Endothelial cell of umbilical vein (primary cell): ENCODE results near the gene SLC30A7. TPM values are rescaled to one million over a fixed set of nuclear protein-coding genes. Genes with fewer than 3 reads are reported as not detected.

Experiments
- BruUV-seq: library from RNA; stranded (reverse); fragments of 400-500 nt; replicated peaks from 2 replicates; lab custom pipeline; 2021; lab: Mats Ljungman, UMichigan
- CTCF ChIA-PET: fragments of 300-600, 350-600 bp; sonication (Branson Sonifier 250); formaldehyde crosslinking; loops from one replicate; lab custom pipeline; 2021; ENCODE audit warnings: antibody characterized with exemption, inconsistent platforms; lab: Charles Lee
- POLR2A ChIA-PET: fragments of 300-600, 350-600 bp; sonication (Branson Sonifier 250); formaldehyde crosslinking; loops from one replicate; lab custom pipeline; 2021; ENCODE audit warnings: antibody characterized with exemption, inconsistent platforms; lab: Charles Lee
- DNase-seq: peaks from one replicate; pipeline ENCODE4 v3.0.0-alpha.2; 2011; ENCODE audit warnings: low read depth, low spot score
- FAIRE-seq: peaks from 2 replicates; lab custom pipeline; 2011; peaks lifted over from hg19 to GRCh38; lab: Jason Lieb, UNC
- H2AFZ ChIP-seq: 2 replicates; pipeline ENCODE4 v1.6.0; 2012; ENCODE audit warnings: low read depth, low read length, control low read depth, inconsistent platforms
- H3K27ac ChIP-seq: 2 replicates; pipeline ENCODE4 v1.5.1; 2011; ENCODE audit warnings: low read depth, mild to moderate bottlenecking, control low read depth, low read length, moderate library complexity; ENCODE audit not compliant: insufficient read depth
- H3K27me3 ChIP-seq, 2 experiments: 2 replicates each; pipeline versions ENCODE4 v1.6.0 to v1.6.1; 2011; ENCODE audit warnings: low read length in 2 of 2, mixed read lengths in 1 of 2; ENCODE audit not compliant: control insufficient read depth in 2 of 2, insufficient read depth in 2 of 2
- H3K36me3 ChIP-seq, 2 experiments: 2 replicates in 1 of 2; 3 replicates in 1 of 2; pipeline ENCODE4 v1.5.1; 2011; ENCODE audit warnings: low read length in 2 of 2, mild to moderate bottlenecking in 1 of 2, moderate library complexity in 1 of 2; ENCODE audit not compliant: control insufficient read depth in 2 of 2, insufficient read depth in 2 of 2; ENCODE audit errors: extremely low read depth in 1 of 2
- H3K4me1 ChIP-seq: 3 replicates; pipeline ENCODE4 v1.5.1; 2011; ENCODE audit warnings: mild to moderate bottlenecking, low read length; ENCODE audit not compliant: control insufficient read depth, insufficient read depth; ENCODE audit errors: extremely low read depth
- H3K4me2 ChIP-seq: 2 replicates; pipeline ENCODE4 v1.6.1; 2011; ENCODE audit warnings: low read length, control low read depth, mixed read lengths; ENCODE audit not compliant: insufficient read depth
- H3K4me3 ChIP-seq, 3 experiments: fragments of 200-600 bp in 1 of 3; sonication (generic), shearing (Covaris generic) in 1 of 3; replicated peaks in 1 of 3; 2 replicates each; pipeline ENCODE4 v1.5.1; 2011 to 2016; ENCODE audit warnings: control low read depth in 3 of 3, low read length in 3 of 3, mild to moderate bottlenecking in 2 of 3, inconsistent platforms in 1 of 3, low read depth in 1 of 3, moderate library complexity in 1 of 3; ENCODE audit not compliant: insufficient read depth in 1 of 3
- H3K79me2 ChIP-seq: 2 replicates; pipeline ENCODE4 v1.6.0; 2012; ENCODE audit warnings: low read length, inconsistent platforms; ENCODE audit not compliant: control insufficient read depth, insufficient read depth
- H3K9ac ChIP-seq: replicated peaks from 2 replicates; pipeline ENCODE3; 2011; ENCODE audit warnings: low read length, control low read depth; ENCODE audit not compliant: insufficient read depth; ENCODE audit errors: extremely low read depth
- H3K9me1 ChIP-seq: replicated peaks from 3 replicates; pipeline ENCODE4 v1.6.0; 2011; ENCODE audit warnings: mild to moderate bottlenecking, low read length; ENCODE audit not compliant: control insufficient read depth, insufficient read depth; ENCODE audit errors: extremely low read depth
- H3K9me3 ChIP-seq: replicated peaks from 2 replicates; pipeline ENCODE4 v1.5.1; 2012; ENCODE audit warnings: low read length, inconsistent platforms; ENCODE audit not compliant: control insufficient read depth, insufficient read depth
- H4K20me1 ChIP-seq: replicated peaks from 2 replicates; pipeline ENCODE3; 2011; ENCODE audit warnings: mild to moderate bottlenecking, low read length; ENCODE audit not compliant: control insufficient read depth, insufficient read depth; ENCODE audit errors: extremely low read depth
- CTCF ChIP-seq, 2 donors: IDR thresholded peaks; 1 replicate in 1 of 2; 2 replicates in 1 of 2; pipeline ENCODE4 v1.5.1; 2011; ENCODE audit warnings: low read length in 2 of 2, mild to moderate bottlenecking in 2 of 2, moderate library complexity in 2 of 2, control low read depth in 1 of 2, inconsistent platforms in 1 of 2, low read depth in 1 of 2; ENCODE audit not compliant: insufficient read depth in 1 of 2; ENCODE audit errors: extremely low read depth in 1 of 2
- EZH2 ChIP-seq: IDR thresholded peaks from 2 replicates; pipeline ENCODE4 v1.6.1; 2012; ENCODE audit warnings: borderline replicate concordance, low read depth, mild to moderate bottlenecking, moderate library complexity, low read length, inconsistent platforms; ENCODE audit not compliant: severe bottlenecking
- FOS ChIP-seq: IDR thresholded peaks from 2 replicates; pipeline ENCODE4 v1.6.1; 2011; ENCODE audit warnings: mild to moderate bottlenecking, low read length, moderate library complexity, borderline replicate concordance; ENCODE audit not compliant: insufficient read depth
- GATA2 ChIP-seq: IDR thresholded peaks from 2 replicates; pipeline ENCODE4 v1.7.0; 2011; ENCODE audit warnings: low read depth, mild to moderate bottlenecking, moderate library complexity, mixed read lengths, low read length; ENCODE audit not compliant: insufficient read length, insufficient read depth
- JUN ChIP-seq: IDR thresholded peaks from 2 replicates; pipeline ENCODE4 v1.6.1; 2011; ENCODE audit warnings: borderline replicate concordance, low read depth; ENCODE audit not compliant: insufficient read length, insufficient read depth
- MYC ChIP-seq: IDR thresholded peaks from one replicate; pipeline ENCODE4 v1.6.1; 2011; ENCODE audit warnings: mild to moderate bottlenecking, low read depth, low read length
- POLR2A ChIP-seq: IDR thresholded peaks from 2 replicates; pipeline ENCODE4 v1.6.1; 2012; ENCODE audit warnings: low read depth, mild to moderate bottlenecking, control low read depth, low read length
- POLR2AphosphoS5 ChIP-seq: IDR thresholded peaks from 2 replicates; pipeline ENCODE4 v1.6.1; 2012; ENCODE audit warnings: low read depth, mild to moderate bottlenecking, control low read depth, low read length, moderate library complexity; ENCODE audit not compliant: insufficient read depth
- dilution Hi-C: fragments of 300-500 bp; cut with MboI; formaldehyde crosslinking; loops from one replicate; pipeline ENCODE4 v1.15.0; 2019; ENCODE audit warnings: low sequenced_read_pairs; ENCODE audit not compliant: extremely low pct_ligation_motif_present
- intact Hi-C: fragments of 100-400 bp; cut with micrococcal nuclease; formaldehyde crosslinking; loops from one replicate; pipeline ENCODE4 v1.10.0; 2022
- polyA plus RNA-seq, 4 experiments: library from polyadenylated mRNA; depleted of rRNA in 3 of 4; stranded (reverse) in 3 of 4; unstranded in 1 of 4; fragments of >200 nt; gene quantifications; 2 replicates each; pipeline versions ENCODE4 v1.2.1 to v1.2.3, GENCODE V29; 2011 to 2012; ENCODE audit warnings: missing spikeins in 1 of 4
- total RNA-seq: library from RNA; stranded (reverse); gene quantifications from 2 replicates; pipeline ENCODE4 v1.2.3, GENCODE V29; 2021

Gene SLC30A7
- total and polyA plus RNA-seq, 2 donors (not counting 3 experiments of a cell fraction or from before 2014, with no cell fraction given): 9.3 to 38.6 TPM

DNA sequence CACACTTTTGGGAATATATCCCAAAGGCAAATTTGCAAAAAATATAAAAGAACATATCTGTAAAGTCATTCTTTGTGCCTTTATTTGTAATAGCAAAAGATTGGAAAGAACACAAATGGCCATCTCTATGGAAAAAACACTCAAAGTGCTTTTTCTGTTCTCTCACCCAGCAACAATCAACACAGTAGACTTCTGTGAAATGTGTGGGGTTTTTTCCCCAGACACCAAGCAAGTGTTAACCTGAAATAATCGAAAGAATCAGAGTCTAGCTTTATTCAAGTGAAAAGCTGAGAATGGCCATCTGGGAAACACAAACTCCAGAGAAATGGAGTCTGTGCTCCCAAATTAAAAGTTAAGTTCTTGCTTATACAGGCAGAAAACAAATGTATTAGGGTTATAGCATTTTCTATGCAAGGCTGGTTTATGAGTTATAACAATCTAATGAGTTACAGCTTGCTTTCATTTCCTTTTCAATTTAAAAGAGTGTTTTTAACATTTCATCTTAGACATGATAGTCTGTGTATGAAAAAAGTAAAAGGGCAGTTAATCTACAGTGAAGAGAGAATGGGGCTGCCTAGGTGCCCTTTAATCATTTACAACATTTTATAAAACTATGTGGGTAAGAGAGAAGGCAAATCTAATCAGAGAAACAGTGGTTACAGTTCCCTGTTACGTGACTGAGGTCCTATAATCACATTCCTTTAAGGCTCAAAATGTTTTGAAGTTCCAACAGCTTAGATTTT is 46.6 kb downstream of the SLC30A7 start:
- TF ChIP-seq POLR2A (no peak), GATA2 (no peak), FOS (no peak), JUN (no peak), EZH2 (no peak), MYC (no peak), POLR2AphosphoS5 (no peak), CTCF (IDR thresholded peaks at IDR 0.05; ENCODE audit: extremely low read depth in 1 of 2, insufficient read depth in 1 of 2, low read depth in 1 of 2, low read length in 2 of 2) (no peak)
- Histone ChIP-seq H3K79me2 (peaks cover 4% of the 10 kb centered on the region), H3K4me2 (no peak overlapping the region), H2AFZ (no peak overlapping the region), H3K4me3 (no peak overlapping the region), H3K9me1 (no peaks in the 10 kb centered on the region), H4K20me1 (no peaks in the 10 kb centered on the region), H3K4me1 (peaks cover 3% of the 10 kb centered on the region), H3K27ac (no peak overlapping the region), H3K9ac (no peak overlapping the region), H3K36me3 (peaks cover 0 to 3% of the 10 kb centered on the region in 2 experiments), H3K27me3 (no peaks in the 10 kb centered on the region), H3K9me3 (no peaks in the 10 kb centered on the region)
- BruUV-seq: no TSS peak
- DNase-seq (no peak), FAIRE-seq (no peak)
- CTCF ChIA-PET: interaction anchor here (1.2 to 1.9 kb wide), 3 partner anchors 11 to 367 kb away, joined by 3 to 6 read pairs (median 5); no protein-coding TSS in a partner anchor
- intact Hi-C loops: no loop called here
- dilution Hi-C loops: no loop called here
- POLR2A ChIA-PET: no interaction called here
